Activated T-cell treated with anti-CD3 and anti-CD28 coated beads for 24 hours (primary cell): ENCODE results near the gene ZNF273.
"Not testable (repeated sequence)": the region's sequence is repeated elsewhere in the genome, so short reads cannot be mapped to it uniquely, and the experiment has no call there.

ENCODE experiments used
- DNase-seq: peaks from one replicate; pipeline ENCODE4 v3.0.0-alpha.2; 2020; ENCODE audit warnings: low read depth

Gene ZNF273

DNA sequence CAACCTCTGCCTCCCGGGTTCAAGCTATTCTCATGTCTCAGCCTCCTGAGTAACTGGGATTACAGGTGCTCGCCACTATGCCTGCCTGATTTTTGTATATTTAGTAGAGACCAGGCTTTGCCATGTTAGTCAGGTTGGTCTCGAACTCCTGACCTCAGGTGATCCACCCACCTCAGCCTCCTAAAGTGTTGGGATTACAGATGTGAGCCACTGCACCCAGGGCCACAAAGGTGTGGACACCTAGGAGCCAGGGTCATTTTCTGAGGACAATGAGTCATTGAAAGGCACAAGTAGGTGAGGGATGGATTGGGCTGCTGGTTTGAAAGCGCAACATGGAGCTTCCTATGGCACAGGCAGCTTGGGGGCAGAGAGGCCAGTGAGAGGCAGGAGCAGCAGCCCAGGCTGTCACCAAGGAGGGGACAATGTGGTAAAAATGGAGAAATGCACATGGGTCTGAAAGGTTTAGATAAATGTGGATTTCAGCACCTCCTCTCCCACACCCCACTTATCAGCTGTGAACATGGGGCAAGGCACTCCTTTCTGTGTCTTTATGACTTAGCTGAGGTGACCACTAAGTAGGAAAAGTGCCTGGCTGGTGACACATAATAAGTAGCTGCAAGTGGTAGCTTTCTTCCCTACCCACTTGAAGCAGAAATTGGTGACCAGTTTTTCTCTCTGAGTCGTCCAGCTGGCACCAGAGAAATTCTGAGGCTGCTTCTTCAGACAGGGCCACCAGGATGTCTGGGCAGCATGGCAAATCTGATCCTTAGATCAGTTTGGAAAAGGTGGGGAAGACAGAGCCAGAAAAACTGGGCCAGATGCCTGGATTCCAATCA, 41.8 kb downstream of the ZNF273 start:
- DNase-seq = not testable (repeated sequence)

DNA sequence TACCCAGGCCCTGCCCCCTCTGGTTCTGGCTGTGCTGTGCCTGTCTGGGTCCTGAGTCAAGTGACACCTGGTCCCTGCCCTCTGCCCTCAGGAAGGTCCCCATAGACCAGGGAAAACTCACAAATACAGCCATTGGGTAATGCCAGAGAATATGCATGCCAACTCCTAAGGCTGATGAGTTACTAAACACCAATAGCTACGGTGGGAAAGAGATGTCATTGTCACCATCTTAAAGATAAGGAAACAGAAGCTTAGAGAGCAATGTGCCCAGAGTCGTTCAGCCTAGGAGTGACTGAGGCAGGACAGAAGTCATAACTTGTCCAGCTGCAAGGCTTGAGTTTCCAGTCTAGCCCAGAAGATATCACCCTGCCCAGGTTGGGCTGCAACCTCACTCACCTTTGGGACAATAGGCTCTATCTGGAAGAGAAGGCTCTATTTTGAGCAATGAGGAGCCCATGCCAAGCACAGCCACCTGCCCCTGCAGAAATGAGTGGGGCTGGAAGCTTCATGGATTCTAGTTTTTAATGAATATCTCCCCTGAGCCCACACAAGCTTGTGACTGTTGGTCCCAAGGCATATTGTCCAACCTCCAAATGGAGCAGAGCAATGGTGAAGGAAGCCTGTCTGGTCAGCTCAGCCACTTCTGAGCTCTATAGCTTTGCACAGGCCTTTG, 42.6 kb downstream of the ZNF273 start:
- DNase-seq = no peak

DNA sequence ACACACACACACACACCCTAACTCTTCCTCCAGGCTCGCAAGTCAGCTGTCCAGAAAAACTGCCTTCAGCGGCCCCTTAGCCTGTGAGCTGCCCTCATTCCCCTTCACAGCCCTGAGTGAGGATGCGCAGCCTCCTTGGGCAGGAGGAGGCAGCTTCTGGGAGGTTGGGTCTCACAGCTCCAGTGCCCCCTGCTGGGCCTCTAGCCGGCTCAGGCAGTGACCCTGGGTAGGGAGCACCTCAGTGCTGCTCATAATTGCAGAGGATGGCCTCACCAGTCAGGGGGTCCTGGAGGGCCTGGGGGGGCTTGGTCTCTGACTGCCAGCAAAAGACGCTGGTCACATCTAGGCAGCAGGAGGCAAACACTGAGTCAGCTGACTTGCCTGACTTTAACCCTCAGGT, 43.7 kb downstream of the ZNF273 start:
- no peak for DNase-seq

GRCh38 chr7:64947252-64948000, 44.4 kb downstream of the ZNF273 start:
- DNase-seq = no peak

GRCh38 chr7:64948774-64949173, 45.7 kb downstream of the ZNF273 start:
- not testable (repeated sequence) for DNase-seq

DNA sequence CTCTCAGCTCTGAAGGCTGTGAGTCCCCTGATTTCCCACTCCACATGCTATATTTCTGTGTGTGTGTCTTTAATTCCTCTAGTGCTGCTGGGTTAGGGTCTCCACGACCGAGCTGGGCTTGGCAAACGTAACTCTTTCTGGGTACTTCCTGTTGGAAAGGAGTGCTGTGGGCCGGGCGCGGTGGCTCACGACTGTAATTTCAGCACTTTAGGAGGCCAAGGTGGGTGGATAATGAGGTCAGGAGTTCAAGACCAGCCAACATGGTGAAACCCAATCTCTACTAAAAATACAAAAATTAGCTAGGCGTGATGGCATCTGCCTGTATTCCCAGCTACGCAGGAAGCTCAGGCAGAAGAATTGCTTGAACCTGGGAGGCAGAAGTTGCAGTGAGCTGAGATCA, 47.6 kb downstream of the ZNF273 start:
- not testable (repeated sequence) for DNase-seq

DNA sequence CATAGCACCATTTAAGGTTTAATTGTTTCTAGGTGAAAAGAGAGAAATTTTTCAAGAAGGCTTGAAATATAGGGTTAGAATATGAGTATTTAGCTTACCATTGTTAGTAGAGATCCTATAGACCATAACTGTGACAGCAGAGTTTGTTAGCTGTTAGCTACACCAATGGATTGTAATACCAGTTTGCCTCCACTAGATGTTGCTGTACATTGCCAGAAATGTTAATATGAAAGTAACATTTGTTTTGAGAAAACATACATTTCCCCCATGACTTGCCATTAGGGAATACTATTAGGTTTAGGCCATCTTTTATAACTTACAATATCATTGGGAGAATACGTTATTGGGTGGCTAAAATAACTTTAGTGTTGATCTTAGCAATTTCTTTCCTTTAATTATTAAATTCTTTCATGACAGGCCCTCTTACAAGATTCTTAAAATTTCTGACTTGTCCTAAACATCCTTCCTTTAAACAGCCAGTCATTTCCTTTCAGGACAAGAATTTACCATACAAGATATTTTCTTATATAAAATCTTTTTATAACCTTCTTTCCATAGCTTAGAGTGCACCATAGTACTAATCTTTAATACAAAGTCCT, 48.3 kb downstream of the ZNF273 start:
- DNase-seq = no peak

DNA sequence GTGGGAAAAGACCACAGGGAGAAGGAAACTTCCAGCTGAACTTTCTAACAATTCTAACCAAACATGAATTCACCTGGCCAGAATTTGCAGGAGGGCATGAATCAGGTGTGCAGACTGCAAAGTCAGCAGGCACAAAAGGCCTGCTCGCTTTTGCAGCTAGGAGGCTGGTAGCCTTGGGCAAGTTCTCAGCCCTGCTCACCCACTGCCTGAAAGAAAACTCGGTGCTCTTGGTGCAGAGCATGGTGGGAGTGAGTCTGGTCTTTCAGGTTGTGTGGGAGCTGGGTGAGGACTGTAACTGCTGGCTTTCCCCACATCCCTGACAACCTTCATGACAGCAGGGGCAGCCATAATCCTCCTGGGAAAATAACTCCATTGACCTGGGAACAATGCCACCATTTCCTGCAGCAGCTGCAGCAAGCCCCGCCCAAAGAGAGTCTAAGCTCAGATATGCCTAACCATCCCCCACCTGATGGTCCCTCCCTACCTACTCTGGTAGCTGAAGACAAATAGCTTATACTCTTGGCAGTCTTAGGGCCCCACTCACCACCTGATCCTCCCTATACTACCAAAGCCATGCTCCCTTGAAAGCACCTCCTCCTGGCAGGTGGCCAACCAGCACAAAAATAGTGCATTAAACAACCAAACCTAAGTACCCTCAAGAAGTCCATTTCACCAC, 56.1 kb downstream of the ZNF273 start:
- no peak for DNase-seq

GRCh38 chr7:64965594-64965993, 62.5 kb downstream of the ZNF273 start:
- DNase-seq = no peak

GRCh38 chr7:64978497-64979203, 75.6 kb downstream of the ZNF273 start:
- no peak for DNase-seq
